Activated naive CD8-positive, alpha-beta T cell treated with anti-CD3 and anti-CD28 coated beads, Interleukin-2, amount 50 U/mL, for 24 hours (primary cell): ENCODE measurements around the gene ENAM.

Source experiments
- ATAC-seq: fragments of 150-1000 bp; cut with Tn5 transposase; one replicate; pipeline ENCODE4 v1.10.0; 2021
- DNase-seq: peaks from one replicate; pipeline ENCODE4 v3.0.0; 2021
- H3K27ac Mint-ChIP-seq: one replicate; pipeline ENCODE4 v1.8.0; 2021; ENCODE audit warnings: mild to moderate bottlenecking, mixed read lengths
- H3K27me3 Mint-ChIP-seq: one replicate; pipeline ENCODE4 v1.8.0; 2021; ENCODE audit warnings: mixed read lengths
- H3K36me3 Mint-ChIP-seq: one replicate; pipeline ENCODE4 v1.8.0; 2021; ENCODE audit warnings: low read depth, mixed read lengths
- H3K4me1 Mint-ChIP-seq: one replicate; pipeline ENCODE4 v1.8.0; 2021; ENCODE audit warnings: mixed read lengths
- H3K4me3 Mint-ChIP-seq: one replicate; pipeline ENCODE4 v1.8.0; 2021; ENCODE audit warnings: mild to moderate bottlenecking, moderate library complexity, mixed read lengths
- H3K9me3 Mint-ChIP-seq: one replicate; pipeline ENCODE4 v1.8.0; 2021; ENCODE audit warnings: mixed read lengths

ENAM gene, protein sequence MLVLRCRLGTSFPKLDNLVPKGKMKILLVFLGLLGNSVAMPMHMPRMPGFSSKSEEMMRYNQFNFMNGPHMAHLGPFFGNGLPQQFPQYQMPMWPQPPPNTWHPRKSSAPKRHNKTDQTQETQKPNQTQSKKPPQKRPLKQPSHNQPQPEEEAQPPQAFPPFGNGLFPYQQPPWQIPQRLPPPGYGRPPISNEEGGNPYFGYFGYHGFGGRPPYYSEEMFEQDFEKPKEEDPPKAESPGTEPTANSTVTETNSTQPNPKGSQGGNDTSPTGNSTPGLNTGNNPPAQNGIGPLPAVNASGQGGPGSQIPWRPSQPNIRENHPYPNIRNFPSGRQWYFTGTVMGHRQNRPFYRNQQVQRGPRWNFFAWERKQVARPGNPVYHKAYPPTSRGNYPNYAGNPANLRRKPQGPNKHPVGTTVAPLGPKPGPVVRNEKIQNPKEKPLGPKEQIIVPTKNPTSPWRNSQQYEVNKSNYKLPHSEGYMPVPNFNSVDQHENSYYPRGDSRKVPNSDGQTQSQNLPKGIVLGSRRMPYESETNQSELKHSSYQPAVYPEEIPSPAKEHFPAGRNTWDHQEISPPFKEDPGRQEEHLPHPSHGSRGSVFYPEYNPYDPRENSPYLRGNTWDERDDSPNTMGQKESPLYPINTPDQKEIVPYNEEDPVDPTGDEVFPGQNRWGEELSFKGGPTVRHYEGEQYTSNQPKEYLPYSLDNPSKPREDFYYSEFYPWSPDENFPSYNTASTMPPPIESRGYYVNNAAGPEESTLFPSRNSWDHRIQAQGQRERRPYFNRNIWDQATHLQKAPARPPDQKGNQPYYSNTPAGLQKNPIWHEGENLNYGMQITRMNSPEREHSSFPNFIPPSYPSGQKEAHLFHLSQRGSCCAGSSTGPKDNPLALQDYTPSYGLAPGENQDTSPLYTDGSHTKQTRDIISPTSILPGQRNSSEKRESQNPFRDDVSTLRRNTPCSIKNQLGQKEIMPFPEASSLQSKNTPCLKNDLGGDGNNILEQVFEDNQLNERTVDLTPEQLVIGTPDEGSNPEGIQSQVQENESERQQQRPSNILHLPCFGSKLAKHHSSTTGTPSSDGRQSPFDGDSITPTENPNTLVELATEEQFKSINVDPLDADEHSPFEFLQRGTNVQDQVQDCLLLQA

DNA sequence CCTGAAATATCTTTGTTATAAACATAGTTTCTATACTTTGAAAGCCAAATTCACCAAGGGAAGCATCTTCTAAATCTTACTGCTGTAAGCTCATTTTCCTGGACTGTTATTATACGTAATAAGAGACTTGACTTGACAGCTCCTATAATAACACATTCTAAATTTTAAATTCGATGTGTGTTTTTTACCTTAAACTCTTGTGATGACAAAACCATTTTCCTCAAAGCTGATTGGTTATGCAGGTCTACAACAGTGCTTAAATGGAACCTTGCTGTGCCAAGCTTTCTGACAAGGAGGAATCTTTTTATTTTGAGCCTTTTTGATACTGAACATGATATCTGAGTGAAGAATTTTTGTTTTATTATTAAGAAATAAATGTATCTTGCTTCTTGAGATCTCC lies at the start of gene ENAM:
Gene ENAM (plus strand): TSS at position 301 of the 400 bp plus-strand sequence. CDS start 757 bp downstream, outside the sequence.
- Mint-ChIP-seq H3K9me3 (no peaks in the 10 kb centered on the region), H3K27me3 (peaks cover 2% of the 10 kb centered on the region), H3K36me3 (no peaks in the 10 kb centered on the region), H3K4me1 (peaks cover 11% of the 10 kb centered on the region), H3K27ac (no peak within 1 kb of the TSS), H3K4me3 (no peak within 1 kb of the TSS)
- ATAC-seq (no peak), DNase-seq (no peak)

DNA sequence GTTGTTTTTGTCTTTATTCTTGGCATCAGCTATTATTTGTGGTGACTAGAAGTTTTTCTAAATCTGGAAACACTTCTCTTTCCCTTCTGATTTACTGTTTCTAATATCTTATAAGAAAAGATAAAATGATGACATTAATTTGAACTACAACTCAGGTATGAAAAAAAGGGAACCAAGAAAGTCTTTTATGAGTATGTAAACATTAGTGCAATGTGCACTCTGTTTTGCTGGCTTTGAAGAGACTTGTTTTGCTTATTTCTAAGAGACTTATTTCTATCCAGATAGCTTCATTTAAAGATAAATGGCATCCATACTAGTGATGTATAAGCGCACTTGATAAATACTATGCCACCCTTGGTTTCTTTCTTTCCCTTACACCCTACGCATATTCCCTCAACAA lies 46.6 kb upstream of the ENAM start:
- DNase-seq (no peak), ATAC-seq (no peak)
- Mint-ChIP-seq H3K27ac (no peak overlapping the region), H3K36me3 (no peaks in the 10 kb centered on the region), H3K4me3 (no peak overlapping the region), H3K9me3 (no peaks in the 10 kb centered on the region), H3K4me1 (no peaks in the 10 kb centered on the region), H3K27me3 (no peaks in the 10 kb centered on the region)

GRCh38 chr4:70583952-70584834 lies 44.4 kb upstream of the ENAM start:
- no peak overlapping the region for H3K27ac Mint-ChIP-seq
- no peaks in the 10 kb centered on the region for H3K9me3 Mint-ChIP-seq
- H3K4me3 Mint-ChIP-seq = no peak overlapping the region
- DNase-seq = no peak
- H3K4me1 Mint-ChIP-seq = no peaks in the 10 kb centered on the region
- ATAC-seq = no peak
- no peaks in the 10 kb centered on the region for H3K27me3 Mint-ChIP-seq
- H3K36me3 Mint-ChIP-seq = no peaks in the 10 kb centered on the region

DNA sequence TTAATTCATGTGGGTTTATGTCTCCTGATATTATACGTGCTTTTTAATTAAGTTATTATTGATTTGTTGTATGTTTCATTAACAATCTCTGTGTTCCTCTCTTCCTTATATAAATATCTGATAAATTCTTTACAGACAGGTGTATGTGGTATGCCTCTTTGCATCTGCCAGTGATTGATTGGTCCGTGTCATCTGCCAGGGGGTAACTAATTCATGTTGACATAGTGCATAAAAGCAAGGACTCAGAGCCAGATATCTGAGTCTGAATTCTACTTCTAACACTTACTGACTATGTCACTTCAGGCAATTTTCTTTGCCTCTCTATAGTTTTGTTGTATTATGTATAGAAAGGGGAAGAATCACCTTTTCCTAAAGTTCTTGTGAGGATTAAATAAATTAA lies 41.7 kb upstream of the ENAM start:
- no peaks in the 10 kb centered on the region for H3K9me3 Mint-ChIP-seq
- H3K36me3 Mint-ChIP-seq = no peaks in the 10 kb centered on the region
- no peak overlapping the region for H3K27ac Mint-ChIP-seq
- ATAC-seq (no peak), DNase-seq (no peak)
- no peaks in the 10 kb centered on the region for H3K4me1 Mint-ChIP-seq
- H3K4me3 Mint-ChIP-seq = no peak overlapping the region
- no peaks in the 10 kb centered on the region for H3K27me3 Mint-ChIP-seq

- no peak for DNase-seq
- H3K27ac Mint-ChIP-seq = no peak overlapping the region
- H3K4me1 Mint-ChIP-seq = no peaks in the 10 kb centered on the region
- no peak overlapping the region for H3K4me3 Mint-ChIP-seq
- H3K9me3 Mint-ChIP-seq = no peaks in the 10 kb centered on the region
- H3K27me3 Mint-ChIP-seq = no peaks in the 10 kb centered on the region
- no peaks in the 10 kb centered on the region for H3K36me3 Mint-ChIP-seq
- ATAC-seq = no peak
Measured at GRCh38 chr4:70589785-70590184, 38.8 kb upstream of the ENAM start.

- Mint-ChIP-seq H3K27me3 (no peaks in the 10 kb centered on the region), H3K4me3 (no peak within 1 kb of the TSS), H3K4me1 (no peaks in the 10 kb centered on the region)
Measured at GRCh38 chr4:70591955-70592582, 36.5 kb upstream of the ENAM start, which contains the start of gene AMBN. TSS of gene AMBN (plus strand) at chr4:70592256. CDS start at chr4:70592359, 103 bp downstream.

GRCh38 chr4:70594196-70594595 lies 34.3 kb upstream of the ENAM start:
- Mint-ChIP-seq H3K9me3 (no peaks in the 10 kb centered on the region), H3K4me1 (no peaks in the 10 kb centered on the region), H3K36me3 (no peaks in the 10 kb centered on the region), H3K27ac (no peak overlapping the region), H3K4me3 (no peak overlapping the region), H3K27me3 (no peaks in the 10 kb centered on the region)
- ATAC-seq = no peak
- no peak for DNase-seq

More at GRCh38 chr4:70591955-70592582, 36.5 kb upstream of the ENAM start, which contains the start of gene AMBN:
- DNase-seq (no peak), ATAC-seq (no peak)
- Mint-ChIP-seq H3K9me3 (no peaks in the 10 kb centered on the region), H3K27ac (no peak within 1 kb of the TSS), H3K36me3 (no peaks in the 10 kb centered on the region)

GRCh38 chr4:70600305-70600704 lies 28.2 kb upstream of the ENAM start:
- no peak for ATAC-seq
- Mint-ChIP-seq H3K27me3 (peaks cover 5% of the 10 kb centered on the region), H3K4me3 (no peak overlapping the region), H3K4me1 (no peaks in the 10 kb centered on the region), H3K9me3 (no peaks in the 10 kb centered on the region), H3K36me3 (no peaks in the 10 kb centered on the region), H3K27ac (no peak overlapping the region)
- no peak for DNase-seq

- Mint-ChIP-seq H3K27me3 (peaks cover 5% of the 10 kb centered on the region), H3K27ac (no peak overlapping the region), H3K36me3 (no peaks in the 10 kb centered on the region), H3K4me1 (no peaks in the 10 kb centered on the region), H3K4me3 (no peak overlapping the region), H3K9me3 (no peaks in the 10 kb centered on the region)
- DNase-seq = no peak
- ATAC-seq = no peak
Measured at GRCh38 chr4:70600977-70601376, 27.6 kb upstream of the ENAM start.

DNA sequence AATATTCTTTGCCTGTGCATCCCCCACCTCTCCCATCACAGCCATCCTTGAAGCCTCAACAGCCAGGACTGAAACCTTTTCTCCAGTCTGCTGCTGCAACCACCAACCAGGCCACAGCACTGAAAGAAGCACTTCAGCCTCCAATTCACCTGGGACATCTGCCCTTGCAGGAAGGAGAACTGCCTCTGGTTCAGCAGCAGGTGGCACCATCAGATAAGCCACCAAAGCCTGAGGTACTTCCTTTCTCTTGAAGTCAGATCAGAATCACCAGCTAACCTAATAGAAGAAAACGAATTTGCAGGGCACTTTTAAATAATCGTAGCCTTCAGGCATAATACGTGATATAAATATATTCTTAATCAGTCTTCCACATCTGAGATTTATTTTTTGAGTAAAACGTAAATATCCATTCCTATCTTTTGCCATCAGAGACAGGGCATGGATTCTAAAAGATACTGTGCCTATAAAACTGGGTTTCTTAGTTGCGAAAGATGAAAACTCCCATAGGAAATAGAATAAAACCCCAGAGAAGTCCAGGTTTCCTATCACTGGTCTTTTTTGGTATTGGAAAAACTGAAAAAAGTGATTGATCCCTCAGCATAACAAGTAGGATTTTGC lies 27.0 kb upstream of the ENAM start:
- Mint-ChIP-seq H3K9me3 (no peaks in the 10 kb centered on the region), H3K36me3 (no peaks in the 10 kb centered on the region), H3K4me3 (no peak overlapping the region), H3K27me3 (peaks cover 5% of the 10 kb centered on the region), H3K4me1 (no peaks in the 10 kb centered on the region), H3K27ac (no peak overlapping the region)
- DNase-seq (peak; percentile 62), ATAC-seq (peak; percentile 86)

DNA sequence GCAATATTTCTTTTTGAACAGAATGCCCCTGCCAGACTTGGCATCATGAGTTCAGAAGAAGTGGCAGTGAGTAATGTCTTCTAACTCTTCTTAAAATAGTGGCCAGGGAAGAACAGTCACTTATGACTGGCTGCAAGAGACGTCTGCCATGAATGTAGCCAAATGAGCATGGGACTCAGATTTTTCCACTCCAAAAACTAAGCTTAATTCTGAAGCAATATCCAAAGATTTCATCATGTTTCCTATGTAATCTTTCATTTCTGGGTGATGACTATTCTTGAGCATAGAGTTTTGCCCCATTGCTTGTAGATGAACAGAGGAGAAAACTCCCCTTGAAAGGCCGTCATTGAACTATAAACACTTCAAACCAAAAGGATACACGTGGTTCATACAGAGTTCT lies 24.7 kb upstream of the ENAM start:
- Mint-ChIP-seq H3K4me1 (no peaks in the 10 kb centered on the region), H3K27me3 (peaks cover 5% of the 10 kb centered on the region), H3K4me3 (no peak overlapping the region), H3K27ac (no peak overlapping the region), H3K36me3 (no peaks in the 10 kb centered on the region), H3K9me3 (no peaks in the 10 kb centered on the region)
- DNase-seq (no peak), ATAC-seq (no peak)

DNA sequence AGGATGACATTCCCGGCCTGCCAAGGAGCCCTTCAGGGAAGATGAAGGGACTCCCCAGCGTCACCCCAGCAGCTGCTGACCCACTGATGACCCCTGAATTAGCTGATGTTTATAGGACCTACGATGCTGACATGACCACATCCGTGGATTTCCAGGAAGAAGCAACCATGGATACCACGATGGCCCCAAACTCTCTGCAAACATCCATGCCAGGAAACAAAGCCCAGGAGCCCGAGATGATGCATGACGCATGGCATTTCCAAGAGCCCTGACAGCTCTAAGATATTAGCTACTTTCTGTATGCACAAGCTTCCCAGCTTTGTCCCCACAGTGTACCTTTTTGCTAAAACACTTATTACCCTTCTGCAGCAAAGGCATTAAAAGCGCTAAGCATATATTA lies 22.1 kb upstream of the ENAM start:
- no peaks in the 10 kb centered on the region for H3K36me3 Mint-ChIP-seq
- ATAC-seq (no peak), DNase-seq (no peak)
- H3K4me1 Mint-ChIP-seq = no peaks in the 10 kb centered on the region
- H3K4me3 Mint-ChIP-seq = no peak overlapping the region
- peaks cover 6% of the 10 kb centered on the region for H3K27me3 Mint-ChIP-seq
- no peak overlapping the region for H3K27ac Mint-ChIP-seq
- no peaks in the 10 kb centered on the region for H3K9me3 Mint-ChIP-seq

GRCh38 chr4:70607334-70607853 lies 21.1 kb upstream of the ENAM start:
- no peak overlapping the region for H3K4me3 Mint-ChIP-seq
- H3K27me3 Mint-ChIP-seq = peaks cover 5% of the 10 kb centered on the region
- H3K27ac Mint-ChIP-seq = no peak overlapping the region
- DNase-seq = no peak
- H3K9me3 Mint-ChIP-seq = no peaks in the 10 kb centered on the region
- H3K36me3 Mint-ChIP-seq = no peaks in the 10 kb centered on the region
- H3K4me1 Mint-ChIP-seq = no peaks in the 10 kb centered on the region
- ATAC-seq = no peak
